GM21526 (cell line): ENCODE results near the gene IL3RA.
"Not testable (repeated sequence)": the region's sequence is repeated elsewhere in the genome, so short reads cannot be mapped to it uniquely, and the experiment has no call there.

Source experiments
- ATAC-seq: cut with Tn5 transposase; IDR thresholded peaks from one replicate; pipeline ENCODE4 v1.9.1; 2021; ENCODE audit warnings: moderate library complexity; ENCODE audit not compliant: unreplicated experiment, low FRiP score

Gene IL3RA

DNA sequence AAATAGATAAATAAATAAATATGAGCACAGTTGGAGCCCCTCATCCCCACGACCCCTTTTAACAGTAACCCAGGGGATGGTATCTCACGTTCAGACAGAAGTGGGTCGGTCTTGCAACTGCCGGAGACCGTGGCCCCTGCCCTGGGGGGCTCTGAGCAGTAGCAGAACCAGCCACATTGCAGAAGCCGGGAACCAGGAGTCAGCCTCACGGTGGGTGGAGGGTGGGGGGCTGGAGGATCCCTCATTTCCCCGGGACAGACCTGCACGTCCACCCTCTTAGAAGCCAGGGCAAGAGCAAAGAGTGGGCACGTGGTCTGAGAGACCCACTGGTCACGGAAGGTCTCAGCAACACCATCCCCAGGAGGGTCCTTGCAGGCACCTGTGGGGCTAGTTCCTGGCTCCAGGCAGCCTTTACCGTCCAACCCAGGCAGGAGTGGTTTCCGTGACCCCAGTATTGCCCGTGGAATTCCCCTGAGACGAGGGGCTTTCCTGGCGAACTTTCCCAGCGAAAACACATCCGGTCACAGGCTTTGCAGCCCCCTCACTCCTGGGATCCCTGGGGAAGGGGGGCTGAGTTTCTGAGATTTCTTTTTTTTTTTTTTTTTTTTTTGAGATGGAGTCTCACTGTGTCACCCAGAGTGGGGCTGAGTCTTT is 8.8 kb upstream of the IL3RA start:
- no peak for ATAC-seq

DNA sequence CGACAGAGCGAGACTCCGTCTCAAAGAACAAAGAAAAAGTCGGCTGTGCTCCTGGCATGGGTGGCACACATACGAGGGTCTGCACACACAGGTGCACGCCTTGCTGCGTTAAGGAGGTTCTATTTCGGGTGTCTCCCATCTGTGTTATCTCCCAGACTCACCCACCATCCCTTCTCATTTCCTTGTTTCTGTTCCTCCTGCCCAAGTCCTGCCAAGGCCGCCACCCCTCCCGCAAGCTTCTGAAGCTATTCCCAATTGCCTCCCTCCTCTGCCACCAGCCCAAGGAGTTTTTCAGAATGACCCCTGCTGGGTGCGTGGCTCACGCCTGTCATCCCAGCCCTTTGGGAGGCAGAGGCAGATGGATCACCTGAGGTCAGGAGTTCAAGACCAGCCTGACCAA is 6.0 kb upstream of the IL3RA start:
- ATAC-seq: no peak

DNA sequence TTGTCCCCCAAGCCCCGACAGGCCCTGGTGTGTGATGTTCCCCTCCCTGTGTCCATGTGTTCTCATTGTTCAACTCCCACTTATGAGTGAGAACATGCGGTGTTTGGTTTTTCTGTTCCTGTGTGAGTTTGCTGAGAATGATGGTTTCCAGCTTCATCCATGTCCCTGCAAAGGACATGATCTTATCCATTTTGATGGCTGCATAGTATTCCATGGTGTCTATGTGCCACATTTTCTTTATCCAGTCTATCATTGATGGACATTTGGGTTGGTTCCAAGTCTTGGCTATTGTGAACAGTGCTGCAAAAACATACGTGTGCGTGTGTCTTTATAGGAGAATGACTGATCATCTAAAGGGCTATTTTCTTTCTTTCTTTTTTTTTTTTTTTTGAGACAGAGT is 4.2 kb upstream of the IL3RA start:
- not testable (repeated sequence) for ATAC-seq

DNA sequence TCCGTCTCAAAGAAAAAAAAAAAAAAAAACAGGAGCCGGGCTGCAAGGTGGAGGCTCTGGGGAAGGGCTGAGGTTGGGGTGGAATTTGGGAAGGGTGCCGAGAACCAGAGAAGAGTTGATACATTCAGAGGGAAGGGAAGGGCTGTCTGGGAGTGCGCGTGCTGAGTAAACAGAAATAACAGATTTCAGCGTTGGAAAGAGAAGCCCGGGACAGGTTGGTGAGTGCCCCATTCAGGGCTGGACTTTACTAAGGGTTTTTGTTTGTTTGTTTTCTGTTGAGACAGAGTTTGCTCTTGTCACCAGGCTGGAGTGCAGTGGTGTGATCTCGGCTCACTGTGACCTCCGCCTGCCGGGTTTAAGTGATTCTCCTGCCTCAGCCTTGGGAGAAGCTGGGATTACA is 1.7 kb upstream of the IL3RA start:
- no peak for ATAC-seq

DNA sequence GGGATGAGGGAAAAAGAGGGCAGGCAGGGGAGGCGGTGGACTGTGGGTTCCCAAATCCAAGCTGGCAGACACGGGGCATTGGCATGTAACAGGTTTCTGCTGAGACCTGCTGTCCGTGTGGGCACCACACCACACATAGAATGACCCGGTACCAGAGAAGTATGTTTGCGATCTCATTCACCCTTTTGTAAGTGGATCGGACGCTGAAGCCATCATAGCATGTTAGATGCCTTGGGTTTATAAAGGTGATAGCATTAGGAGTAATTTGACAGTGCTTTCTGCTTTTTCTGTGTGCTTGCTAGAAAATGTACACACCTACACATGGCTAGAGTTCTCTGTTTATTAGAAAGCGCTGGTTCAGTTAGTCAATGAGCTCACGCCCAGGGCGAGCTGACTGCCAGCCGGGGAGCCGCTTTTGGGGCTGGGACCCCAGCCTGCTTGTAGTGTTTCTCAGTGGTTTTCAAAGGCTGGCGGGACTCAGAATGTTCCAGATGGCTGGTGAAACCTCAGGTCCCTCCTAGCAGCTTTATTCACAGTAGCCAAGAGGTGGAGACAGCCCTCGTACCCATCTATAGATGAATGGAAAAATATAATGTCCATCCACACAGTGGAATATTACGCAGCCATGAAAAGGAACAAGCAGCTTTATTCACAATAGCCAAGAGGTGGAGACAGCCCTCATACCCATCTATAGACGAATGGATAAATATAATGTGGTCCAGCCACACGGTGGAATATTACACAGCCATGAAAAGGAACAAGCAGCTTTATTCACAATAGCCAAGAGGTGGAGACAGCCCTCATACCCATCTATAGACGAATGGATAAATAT is 579 bp downstream of the IL3RA start:
- ATAC-seq: peak; percentile 36

DNA sequence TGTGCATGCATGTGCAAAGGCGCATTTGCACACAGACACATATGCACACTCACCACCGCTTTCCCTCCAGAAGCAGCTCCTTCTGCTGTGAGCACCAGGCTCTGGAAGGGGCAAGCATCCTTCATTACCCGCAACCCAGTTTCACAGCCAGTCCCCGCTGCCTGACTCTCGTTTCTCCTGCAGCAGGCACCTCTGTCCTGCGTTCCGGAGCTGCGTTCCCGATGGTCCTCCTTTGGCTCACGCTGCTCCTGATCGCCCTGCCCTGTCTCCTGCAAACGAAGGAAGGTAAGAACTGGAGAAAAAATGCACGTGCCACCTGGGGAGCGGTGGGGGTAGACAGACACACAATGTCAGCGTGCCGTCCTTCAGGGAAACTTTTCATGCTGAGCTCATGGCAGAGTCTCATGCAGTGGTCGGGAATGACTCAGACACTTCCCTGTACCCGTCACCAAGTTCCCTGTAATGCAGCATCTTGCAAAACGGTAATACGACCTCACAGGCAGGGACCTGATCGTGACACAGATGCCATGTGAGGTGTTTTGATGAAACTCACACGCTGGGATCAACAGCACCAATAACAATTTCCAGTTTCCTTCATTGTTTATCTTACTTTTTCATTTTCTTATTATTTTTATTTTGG is 5.1 kb downstream of the IL3RA start:
- no peak for ATAC-seq

DNA sequence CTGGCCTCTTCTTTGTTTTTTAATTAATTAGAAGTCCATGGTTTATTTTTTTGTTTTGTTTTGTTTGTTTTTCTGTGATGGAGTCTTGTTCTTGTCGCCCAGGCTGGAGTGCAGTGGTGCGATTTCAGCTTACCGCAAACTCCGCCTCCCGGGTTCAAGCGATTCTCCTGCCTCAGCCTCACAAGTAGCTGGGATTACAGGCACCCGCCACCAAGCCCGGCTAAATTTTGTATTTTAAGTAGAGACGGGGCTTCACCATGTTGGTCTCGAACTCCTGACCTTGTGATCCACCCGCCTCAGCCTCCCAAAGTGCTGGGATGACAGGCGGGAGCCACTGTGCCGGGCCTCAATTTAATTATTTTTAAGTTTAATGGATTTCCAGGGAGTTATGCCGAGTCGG is 13.0 kb downstream of the IL3RA start:
- ATAC-seq: not testable (repeated sequence)

DNA sequence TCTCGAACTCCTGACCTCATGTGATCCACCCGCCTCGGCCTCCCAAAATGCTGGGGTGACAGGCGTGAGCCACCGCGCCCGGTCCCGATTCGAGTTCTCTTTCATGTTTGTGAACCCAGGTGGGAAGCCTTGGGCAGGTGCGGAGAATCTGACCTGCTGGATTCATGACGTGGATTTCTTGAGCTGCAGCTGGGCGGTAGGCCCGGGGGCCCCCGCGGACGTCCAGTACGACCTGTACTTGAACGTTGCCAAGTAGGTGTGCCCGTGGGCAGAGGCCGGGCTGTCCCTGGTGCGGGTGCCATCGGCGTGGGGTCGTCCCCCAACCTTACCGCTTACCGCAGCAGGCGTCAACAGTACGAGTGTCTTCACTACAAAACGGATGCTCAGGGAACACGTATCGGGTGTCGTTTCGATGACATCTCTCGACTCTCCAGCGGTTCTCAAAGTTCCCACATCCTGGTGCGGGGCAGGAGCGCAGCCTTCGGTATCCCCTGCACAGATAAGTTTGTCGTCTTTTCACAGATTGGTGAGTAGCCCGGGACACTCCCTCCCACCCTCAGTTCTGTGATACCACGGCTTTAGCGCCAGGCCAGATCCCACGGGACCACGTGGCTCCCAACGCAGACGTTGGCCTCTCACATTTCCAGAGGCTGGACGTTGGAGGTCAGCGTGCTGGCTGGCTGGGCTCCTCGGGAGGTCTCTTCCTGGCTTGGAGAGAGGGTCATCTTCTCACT is 15.6 kb downstream of the IL3RA start:
- ATAC-seq: no peak

DNA sequence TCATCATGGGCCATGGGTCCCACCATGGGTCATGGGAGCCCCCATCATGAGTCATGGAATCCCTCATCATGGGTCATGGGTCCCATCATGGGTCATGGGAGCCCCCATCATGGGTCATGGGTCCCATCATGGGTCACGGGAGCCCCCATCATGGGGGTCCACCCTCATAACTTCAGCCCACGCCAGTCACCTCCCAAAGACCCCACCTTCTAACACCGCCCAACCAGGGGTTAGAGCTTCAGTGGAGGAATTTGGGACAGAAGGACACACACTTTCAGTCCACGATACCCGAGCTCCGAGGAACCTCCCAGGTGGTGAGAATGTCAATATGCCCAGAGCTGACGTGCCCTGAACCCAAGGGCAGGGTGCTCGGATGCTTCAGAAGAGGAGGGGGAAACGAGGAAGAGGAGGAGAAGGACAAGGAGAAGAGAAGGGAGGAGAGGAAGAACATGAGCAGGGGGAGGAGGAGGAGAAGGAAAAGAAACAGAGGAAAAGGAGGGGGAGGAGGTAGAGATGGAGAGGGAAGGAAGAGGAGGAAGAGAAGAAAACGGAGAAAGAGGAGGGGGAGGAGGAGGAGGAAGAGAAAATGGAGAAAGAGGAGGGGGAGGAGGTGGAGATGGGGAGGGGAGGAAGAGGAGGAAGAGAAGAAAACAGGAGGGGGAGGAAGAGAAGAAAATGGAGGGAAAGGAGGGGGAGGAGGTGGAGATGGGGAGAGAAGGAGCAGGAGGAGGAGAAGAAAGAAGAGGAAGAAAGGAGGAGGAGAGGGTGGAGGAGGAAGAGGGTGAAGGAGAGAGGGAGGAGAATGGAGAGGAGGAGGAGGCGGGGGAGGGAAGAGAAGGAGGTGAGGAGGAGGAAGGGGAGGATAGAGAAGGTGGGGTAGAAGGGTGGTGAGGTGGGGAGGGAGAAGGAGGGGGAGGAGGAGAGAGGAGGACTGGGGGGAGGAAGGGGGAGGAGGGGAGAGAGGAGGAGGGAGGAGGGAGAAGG is 17.7 kb downstream of the IL3RA start:
- ATAC-seq: no peak

DNA sequence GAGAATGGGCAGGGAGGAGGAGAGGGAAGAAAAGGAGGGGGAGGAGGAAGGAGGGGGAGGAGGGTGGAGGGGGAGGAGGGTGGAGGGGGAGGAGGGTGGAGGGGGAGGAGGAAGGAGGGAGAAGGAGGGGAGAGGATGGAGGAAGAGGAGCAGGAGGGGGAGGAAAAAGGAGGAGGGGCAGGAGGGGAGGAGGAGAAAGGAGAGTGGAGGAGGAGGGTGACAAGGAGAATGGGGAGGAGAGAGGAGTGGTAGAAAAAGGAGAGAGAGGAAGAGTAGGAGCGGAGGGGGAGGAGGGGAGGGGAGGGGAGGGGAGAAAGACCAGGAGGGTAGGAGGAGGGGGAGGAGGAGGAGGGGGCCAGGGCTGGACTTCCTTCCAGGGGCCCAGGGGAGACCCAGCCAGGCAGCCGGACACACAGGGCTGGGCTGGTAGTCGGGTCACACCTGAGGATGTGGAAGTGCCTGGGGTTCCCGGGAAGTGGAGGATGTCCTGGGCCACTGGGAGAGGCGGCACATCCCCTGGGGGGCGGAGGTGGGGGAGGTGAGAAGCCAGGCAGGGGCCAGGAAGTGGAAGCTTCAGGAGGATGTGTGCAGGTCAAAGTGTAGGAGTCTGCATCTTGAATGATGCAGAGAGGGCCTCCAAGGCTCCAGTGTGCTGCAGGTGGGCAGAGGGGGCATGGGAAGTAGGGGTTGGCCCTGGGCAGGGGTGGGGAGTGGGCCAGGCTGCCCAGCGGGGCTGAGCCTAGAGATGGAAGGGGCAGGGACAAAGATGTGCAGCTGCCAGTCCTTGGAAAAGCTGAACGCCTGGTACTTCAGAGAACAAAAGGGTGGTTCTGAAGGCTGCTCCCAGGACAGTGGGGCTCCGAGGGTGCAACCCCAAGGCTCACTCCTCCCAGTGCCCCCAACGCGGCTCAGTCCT is 18.8 kb downstream of the IL3RA start:
- ATAC-seq: no peak

DNA sequence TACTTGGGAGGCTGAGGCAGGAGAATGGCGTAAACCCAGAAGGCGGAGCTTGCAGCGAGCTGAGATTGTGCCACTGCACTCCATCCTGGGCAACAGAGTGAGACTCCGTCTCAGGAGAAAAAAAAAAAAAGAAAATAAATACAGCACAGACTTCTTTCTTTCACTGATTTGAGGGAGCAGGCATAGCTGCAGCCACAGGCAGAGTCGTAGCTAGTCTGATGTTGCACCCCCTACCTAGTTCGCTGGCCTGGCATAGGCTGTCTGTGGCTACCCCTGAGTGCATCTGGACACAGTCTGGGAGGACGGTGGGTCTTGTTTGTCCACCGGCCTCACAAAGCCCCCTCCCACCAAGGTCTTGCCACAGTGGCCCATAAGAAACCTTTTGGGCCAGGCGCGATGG is 21.4 kb downstream of the IL3RA start:
- no peak for ATAC-seq

DNA sequence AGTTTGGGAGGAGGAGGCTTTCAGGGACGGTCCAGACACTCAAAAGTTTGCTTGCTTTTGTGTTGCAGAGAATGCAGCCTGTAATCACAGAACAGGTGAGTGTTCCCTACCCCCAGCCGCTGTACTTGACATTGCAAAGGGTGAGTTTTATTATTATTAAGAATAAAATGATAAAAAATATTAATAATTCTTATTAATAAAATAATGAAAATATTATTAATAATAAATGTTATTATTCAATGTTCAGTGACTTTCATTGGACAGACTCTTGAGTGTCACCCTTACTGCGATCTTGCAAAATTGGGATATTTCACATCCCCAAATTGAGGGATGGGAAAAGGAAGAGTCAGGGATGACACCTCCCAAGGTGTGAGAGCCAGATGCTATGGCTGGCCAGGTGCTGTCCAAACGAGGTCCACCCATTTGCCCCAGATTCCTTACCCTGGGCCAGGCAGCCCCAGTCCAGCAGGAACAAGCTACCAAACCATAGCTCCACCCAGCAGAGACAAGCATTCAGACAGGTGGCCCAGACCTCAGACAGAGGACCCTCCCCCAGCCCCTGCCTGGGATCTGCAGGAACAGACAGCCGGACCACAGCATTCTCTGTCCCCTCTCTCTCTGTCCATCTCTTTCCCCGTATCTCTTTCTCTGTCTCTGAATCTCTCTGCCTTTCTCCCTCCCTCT is 22.4 kb downstream of the IL3RA start:
- ATAC-seq: no peak

DNA sequence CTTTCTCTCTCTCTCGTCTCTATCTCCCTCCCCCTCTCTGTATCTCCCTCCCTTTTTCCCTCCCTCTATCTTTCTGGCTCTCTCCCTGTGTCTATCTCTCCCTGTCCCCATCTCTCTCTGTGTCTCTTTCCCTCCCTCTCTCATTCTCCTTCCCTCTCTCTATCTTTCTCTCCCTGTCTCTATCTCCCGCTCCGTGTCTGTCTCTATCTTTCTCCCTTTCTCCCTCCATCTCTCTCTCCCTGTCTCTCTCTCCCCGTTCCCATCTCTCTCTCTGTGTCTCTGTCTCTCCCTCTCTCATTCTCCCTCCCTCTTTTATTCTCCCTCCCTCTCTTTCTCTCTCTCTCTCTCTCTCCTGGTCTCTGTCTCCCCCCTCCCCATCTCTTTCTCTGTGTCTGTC is 22.9 kb downstream of the IL3RA start:
- ATAC-seq: no peak

DNA sequence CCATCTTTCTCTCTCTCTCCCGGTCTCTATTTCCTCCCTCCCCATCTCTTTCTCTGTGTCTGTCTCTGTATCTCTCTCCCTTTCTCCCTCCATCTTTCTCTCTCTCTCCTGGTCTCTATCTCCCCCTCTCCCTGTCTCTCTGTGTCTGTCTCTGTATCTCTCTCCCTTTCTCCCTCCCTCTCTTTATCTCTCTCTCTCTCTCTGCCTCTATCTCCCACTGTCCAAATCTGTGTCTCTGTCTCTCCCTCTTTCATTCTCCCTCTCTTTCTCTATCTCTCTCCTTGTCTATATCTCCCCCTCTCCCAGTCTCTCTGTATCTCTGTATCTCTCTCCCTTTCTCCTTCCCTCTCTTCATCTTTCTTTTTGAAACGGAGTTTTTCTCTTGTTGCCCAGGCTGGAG is 23.6 kb downstream of the IL3RA start:
- ATAC-seq: no peak

DNA sequence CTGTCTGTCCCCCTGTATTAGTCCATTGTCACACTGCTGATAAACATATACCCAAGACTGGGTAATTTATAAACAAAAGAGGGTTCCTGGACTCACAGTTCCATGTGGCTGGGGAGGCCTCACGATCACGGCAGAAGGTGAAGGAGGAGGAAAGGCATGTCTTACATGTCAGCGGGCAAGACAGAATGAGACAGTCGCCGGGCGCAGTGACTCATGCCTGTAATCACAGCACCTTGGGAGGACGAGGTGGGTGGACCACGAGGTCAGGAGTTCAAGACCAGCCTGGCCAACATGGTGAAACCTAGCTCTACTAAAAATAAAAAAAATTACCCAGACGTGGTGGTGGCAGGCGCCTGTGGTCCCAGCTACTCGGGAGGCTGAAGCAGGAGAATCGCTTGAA is 24.7 kb downstream of the IL3RA start:
- no peak for ATAC-seq

DNA sequence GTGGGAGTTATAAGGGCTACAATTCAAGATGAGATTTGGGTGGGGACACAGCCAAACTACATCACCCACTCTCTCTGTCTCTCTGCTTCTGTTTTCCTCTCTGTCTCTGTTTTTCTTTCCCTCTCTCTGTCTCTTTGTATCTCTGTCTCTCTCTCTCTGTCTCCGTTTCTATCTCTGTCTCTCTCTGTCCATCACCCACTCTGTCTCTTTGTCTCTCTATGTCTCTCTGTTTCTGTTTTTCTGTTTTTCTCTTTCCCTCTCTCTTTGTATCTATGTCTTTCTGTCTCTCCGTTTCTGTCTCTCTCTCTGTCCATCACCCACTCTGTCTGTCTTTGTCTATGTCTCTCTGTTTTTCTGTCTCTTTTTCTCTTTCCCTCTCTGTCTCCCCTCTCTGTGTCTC is 25.3 kb downstream of the IL3RA start:
- ATAC-seq: no peak

DNA sequence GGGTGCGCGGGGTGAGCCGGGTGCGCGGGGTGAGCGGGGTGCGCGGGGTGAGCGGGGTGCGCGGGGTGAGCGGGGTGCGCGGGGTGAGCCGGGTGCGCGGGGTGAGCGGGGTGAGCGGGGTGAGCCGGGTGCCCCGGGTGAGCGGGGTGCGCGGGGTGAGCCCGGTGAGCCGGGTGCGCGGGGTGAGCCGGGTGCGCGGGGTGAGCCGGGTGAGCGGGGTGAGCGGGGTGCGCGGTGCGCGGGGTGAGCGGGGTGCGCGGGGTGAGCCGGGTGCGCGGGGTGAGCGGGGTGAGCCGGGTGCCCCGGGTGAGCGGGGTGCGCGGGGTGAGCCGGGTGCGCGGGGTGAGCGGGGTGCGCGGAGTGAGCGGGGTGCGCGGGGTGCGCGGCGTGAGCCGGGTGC is 29.8 kb downstream of the IL3RA start:
- not testable (repeated sequence) for ATAC-seq

DNA sequence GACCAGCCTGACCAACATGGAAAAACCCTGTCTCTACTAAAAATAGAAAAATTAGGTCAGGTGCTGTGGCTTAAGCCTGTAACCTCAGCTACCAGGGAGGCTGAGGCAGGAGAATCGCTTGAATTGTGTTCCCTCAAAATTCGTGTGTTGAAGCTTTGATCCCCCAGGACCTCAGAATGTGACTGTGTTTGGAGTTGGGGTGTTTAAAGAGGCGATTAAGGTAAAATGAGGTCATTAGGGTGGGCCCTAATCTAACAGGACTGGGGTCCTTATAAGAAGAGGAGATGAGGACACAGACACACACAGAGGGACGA is 31.8 kb downstream of the IL3RA start:
- ATAC-seq: no peak
